Right renal cortex interstitium (tissue), 3 donors: ENCODE measurements around the gene CATSPER4. TPM values are rescaled to one million over a fixed set of nuclear protein-coding genes. Genes with fewer than 3 reads are reported as not detected.

ENCODE experiments used
- DNase-seq, 3 donors: peaks; one replicate each; pipeline ENCODE4 v3.0.0-alpha.2; 2013; ENCODE audit warnings: low read depth in 3 of 3, low spot score in 2 of 3
- polyA plus RNA-seq, 3 donors: library from polyadenylated mRNA; unstranded; fragments of 120-200 nt; gene quantifications; one replicate each; pipeline ENCODE4 v1.2.1, GENCODE V29; 2013; ENCODE audit not compliant: insufficient read length in 3 of 3

Gene CATSPER4
- polyA plus RNA-seq, 3 donors: 0.10 TPM; not detected in 2

DNA sequence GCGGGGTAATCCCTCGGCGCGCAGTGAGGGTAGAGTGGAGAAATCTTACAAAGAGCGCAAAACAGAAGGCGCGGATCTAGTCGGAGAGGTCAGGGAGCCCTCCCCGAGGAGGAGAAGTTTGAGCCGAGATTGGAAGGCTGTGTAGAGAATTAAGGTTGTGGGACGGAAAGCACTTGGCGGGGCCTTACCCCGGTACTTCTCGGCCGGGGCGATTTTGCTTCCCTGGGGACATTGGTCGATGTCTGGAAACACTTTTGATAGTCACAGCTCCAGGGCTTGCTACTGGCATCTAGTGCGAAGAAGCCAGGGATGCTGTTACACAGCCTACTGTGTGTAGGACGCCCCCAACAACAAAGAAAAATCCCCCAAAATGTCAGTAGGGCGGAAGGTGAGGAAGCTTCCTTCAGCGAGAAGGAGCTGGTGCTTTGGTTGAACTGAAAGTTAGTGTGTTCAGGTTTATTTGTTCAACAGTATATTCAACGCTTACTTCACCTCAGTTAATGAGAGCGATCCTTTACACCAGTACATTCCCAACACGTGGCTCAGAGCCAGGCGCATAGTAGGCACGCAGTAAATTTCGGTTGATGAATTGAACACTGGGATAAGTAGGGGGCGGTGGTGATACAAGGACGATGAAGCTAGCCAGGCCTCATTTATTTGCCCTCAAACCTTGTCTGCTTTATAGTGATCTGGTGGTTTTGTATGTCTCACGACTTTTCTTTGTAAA is 44.4 kb downstream of the CATSPER4 start:
- DNase-seq: peak in 1 of 3 donors; percentile 19

DNA sequence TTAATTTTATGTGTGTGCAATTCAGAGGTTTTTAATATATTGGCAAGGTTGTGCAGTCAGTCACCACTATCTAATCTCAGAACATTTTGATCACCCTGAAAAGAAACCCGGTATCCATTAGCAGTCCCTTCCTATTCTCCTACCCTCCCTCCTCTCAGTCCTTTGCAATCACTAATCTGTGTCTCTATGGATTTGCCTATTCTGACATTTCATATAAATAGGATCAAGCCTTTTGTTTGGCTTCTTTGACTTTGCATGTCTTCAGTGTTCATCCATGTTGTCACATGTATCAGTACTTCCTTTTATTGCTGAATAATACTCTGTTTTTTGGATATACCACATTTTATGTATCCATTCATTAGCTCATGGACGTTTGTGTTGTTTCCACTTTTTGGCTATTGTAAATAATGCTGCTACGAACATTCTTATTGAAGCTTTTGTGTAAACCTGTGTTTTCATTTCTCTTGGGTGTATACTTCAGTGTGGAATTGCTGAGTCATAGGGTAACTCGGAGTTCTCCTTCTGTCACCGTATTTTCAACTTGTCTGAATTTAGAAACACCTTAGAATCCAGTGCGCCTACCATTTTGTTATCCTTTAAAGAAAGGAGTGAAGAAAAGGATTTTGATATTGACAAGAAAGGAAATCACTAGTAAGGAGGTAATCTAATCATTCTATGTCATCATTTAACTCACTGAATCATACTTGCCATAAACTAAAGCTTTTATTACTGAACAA is 47.0 kb downstream of the CATSPER4 start:
- DNase-seq: no peak

DNA sequence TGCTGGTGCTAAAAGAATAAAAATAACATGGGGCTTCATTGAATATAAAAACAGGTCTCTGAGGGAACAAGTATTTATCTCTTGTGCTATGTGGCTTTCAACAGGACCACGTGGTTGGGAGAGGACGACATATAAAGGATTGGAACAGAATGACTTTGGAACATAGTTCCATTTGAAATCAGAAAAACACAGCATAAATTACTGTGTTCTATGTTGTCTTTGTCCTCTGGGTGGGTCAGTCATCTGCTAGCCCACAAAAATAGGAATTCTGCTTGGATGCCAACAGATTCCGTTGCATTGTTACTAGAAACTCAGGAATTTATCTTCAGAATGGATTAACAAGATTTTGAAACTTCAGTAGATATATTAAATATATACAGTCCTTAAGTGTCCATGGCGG is 49.5 kb downstream of the CATSPER4 start:
- no peak for DNase-seq

Other genes with a start within 250 kb of the CATSPER4 start
- gene PAFAH2, start 192.5 kb upstream of the CATSPER4 start, polyA plus RNA-seq: 10 to 100 TPM; 18.8 to 22.9 (median 22.3) TPM
- gene EXTL1, start 168.8 kb upstream of the CATSPER4 start, polyA plus RNA-seq: 1 to 10 TPM; 1.1 to 1.5 (median 1.3) TPM
- gene SLC30A2, start 144.5 kb upstream of the CATSPER4 start, polyA plus RNA-seq: 1 to 10 TPM; 2.8 to 4.9 (median 4.2) TPM
- 1 to 10 TPM in 1 of 3 donors, under 1 TPM in 2; 0.82 to 1.3 (median 0.85) TPM for gene TRIM63, start 123.0 kb upstream of the CATSPER4 start, polyA plus RNA-seq
- 10 to 100 TPM; 20.5 to 22.0 (median 20.7) TPM for gene PDIK1L, start 78.8 kb upstream of the CATSPER4 start, polyA plus RNA-seq
- 1 to 10 TPM; 1.2 to 1.3 (median 1.2) TPM for gene FAM110D, start 31.5 kb upstream of the CATSPER4 start, polyA plus RNA-seq
- gene C1orf232, start 21.6 kb upstream of the CATSPER4 start, polyA plus RNA-seq: under 1 TPM in 1 of 3 donors, not detected in 2; 0.38 TPM
- gene ZNF593, start 20.7 kb upstream of the CATSPER4 start, polyA plus RNA-seq: 10 to 100 TPM; 12.4 to 15.4 (median 13.1) TPM
- gene ZNF593OS, start 18.8 kb upstream of the CATSPER4 start, polyA plus RNA-seq: under 1 TPM; 0.42 to 0.62 (median 0.60) TPM
- gene CNKSR1, start 13.1 kb upstream of the CATSPER4 start, polyA plus RNA-seq: 10 to 100 TPM in 2 of 3 donors, 1 to 10 TPM in 1; 9.0 to 11.7 (median 10.3) TPM
- 10 to 100 TPM; 13.7 to 18.9 (median 15.0) TPM for gene CEP85, start 43.6 kb downstream of the CATSPER4 start, polyA plus RNA-seq
- 100 to 1,000 TPM in 1 of 3 donors, 10 to 100 TPM in 2; 83.5 to 110 (median 94.5) TPM for gene SH3BGRL3, start 89.5 kb downstream of the CATSPER4 start, polyA plus RNA-seq
- gene UBXN11, start 116.0 kb downstream of the CATSPER4 start, polyA plus RNA-seq: 10 to 100 TPM; 33.2 to 35.5 (median 35.3) TPM
- gene CD52, start 127.4 kb downstream of the CATSPER4 start, polyA plus RNA-seq: 1 to 10 TPM; 2.8 to 7.9 (median 5.3) TPM
- gene CRYBG2, start 163.5 kb downstream of the CATSPER4 start, polyA plus RNA-seq: 1 to 10 TPM in 1 of 3 donors, under 1 TPM in 2; 0.46 to 1.0 (median 0.80) TPM
- not detected for gene ZNF683, start 182.1 kb downstream of the CATSPER4 start, polyA plus RNA-seq
- gene LIN28A, start 220.2 kb downstream of the CATSPER4 start, polyA plus RNA-seq: under 1 TPM in 2 of 3 donors, not detected in 1; 0.06 to 0.07 TPM
- 10 to 100 TPM; 32.4 to 37.1 (median 36.1) TPM for gene DHDDS, start 241.7 kb downstream of the CATSPER4 start, polyA plus RNA-seq